GM03348 (cell line): ENCODE data around the gene PRKG2.
A peak's percentile ranks its signal among the peaks of the same experiment; 100 is the strongest.

Experiments
- DNase-seq: peaks from one replicate; pipeline ENCODE4 v3.0.0; 2012; ENCODE audit warnings: low spot score

PRKG2 gene

GRCh38 chr4:81038636-81039350 is 176.2 kb downstream of the PRKG2 start:
- DNase-seq: peak; percentile 3
